Measurements from ENCODE around the gene ZGPAT.

DNA sequence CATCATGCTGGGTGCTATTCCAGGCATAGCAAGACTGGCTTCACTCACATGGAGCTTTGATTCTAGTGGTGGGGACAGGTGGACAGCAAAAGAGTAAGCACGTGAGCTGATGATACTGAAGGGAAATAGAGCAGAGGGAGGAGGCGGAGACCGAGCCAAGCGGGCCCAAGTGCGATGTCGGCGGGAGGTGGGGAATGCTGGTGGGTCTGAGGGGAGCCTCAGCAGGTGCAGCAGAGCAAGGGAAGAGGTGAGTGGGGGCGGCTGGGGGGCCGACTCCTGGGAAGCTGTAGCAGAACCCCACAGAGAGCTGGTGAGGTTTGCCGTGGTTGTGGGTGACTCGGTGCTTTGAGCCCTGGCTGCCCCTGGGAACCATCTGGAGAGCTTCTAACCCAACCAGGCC, 39.5 kb upstream of the ZGPAT start:
- TF ChIP-seq, protein P1, sequence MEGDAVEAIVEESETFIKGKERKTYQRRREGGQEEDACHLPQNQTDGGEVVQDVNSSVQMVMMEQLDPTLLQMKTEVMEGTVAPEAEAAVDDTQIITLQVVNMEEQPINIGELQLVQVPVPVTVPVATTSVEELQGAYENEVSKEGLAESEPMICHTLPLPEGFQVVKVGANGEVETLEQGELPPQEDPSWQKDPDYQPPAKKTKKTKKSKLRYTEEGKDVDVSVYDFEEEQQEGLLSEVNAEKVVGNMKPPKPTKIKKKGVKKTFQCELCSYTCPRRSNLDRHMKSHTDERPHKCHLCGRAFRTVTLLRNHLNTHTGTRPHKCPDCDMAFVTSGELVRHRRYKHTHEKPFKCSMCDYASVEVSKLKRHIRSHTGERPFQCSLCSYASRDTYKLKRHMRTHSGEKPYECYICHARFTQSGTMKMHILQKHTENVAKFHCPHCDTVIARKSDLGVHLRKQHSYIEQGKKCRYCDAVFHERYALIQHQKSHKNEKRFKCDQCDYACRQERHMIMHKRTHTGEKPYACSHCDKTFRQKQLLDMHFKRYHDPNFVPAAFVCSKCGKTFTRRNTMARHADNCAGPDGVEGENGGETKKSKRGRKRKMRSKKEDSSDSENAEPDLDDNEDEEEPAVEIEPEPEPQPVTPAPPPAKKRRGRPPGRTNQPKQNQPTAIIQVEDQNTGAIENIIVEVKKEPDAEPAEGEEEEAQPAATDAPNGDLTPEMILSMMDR (conservative IDR thresholded peaks at IDR 0.05; ENCODE audit: low read length): no peak
- TF ChIP-seq EZH2phosphoT487 (IDR thresholded peaks at IDR 0.05; ENCODE audit: borderline replicate concordance): no peak
